GM21528 (cell line): Measurements from ENCODE around the gene ITPR2.
"Not testable (repeated sequence)": the region's sequence is repeated elsewhere in the genome, so short reads cannot be mapped to it uniquely, and the experiment has no call there.

ENCODE experiments used
- ATAC-seq: cut with Tn5 transposase; IDR thresholded peaks from one replicate; pipeline ENCODE4 v1.9.1; 2021; ENCODE audit warnings: mild to moderate bottlenecking, moderate library complexity; ENCODE audit not compliant: unreplicated experiment, low FRiP score

ITPR2 gene

DNA sequence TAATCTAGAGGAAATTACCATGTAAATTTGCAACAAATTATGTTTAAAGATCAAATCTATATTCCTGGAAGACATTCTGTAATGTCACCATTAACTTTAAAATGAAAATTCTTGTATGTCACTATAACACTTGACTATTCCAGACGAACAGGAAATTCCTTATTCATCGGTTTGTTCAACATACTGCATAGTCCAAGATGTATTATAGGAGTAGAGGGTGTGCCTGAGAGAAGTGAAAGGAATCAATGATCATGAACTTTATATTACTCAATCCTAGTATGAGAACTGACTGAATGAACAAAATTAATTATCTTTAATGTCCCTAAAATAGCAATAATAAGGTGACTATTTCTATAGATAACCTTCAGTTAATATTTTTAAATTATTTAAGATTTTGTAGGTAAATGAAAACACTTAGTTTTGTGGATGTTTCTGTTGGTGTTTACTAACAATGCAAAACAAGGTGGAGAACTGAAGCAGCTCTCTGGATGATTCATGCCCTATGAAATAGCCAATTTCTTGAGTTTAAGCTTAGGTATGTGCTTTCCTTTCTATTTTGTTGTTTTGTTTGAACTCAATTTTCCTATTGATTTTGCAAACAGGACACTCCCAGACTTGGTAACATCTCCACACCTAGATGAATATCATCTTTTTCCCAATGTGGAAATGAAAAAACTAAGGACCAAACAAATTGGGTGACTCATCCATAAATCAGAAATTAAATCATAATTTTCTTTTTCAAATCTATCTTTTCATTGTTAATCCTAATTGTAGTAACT is 18.2 kb upstream of the ITPR2 start:
- no peak for ATAC-seq

- ATAC-seq: no peak
Observed at GRCh38 chr12:26848156-26848825, 15.3 kb upstream of the ITPR2 start.

- ATAC-seq: no peak
Observed at GRCh38 chr12:26847431-26847830, 14.4 kb upstream of the ITPR2 start.

DNA sequence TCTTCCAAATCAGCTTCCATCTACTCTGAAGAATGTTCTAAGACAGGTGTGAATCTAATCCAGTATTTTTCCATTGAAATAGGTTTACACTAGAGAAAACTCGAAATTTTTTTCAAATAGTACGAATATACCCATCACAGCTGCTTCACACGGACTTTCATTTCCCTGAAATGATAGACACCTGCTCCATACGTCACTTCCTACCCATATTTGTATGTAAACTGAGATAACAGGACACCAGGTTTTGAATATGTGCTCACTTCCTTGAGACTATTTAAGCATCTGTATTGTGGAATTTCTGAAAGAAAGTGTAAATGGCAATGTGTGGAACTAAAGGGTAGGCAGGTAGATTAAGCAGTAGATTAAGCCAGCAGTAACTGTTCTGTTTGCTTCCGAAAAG is 13.4 kb upstream of the ITPR2 start:
- ATAC-seq: no peak

- ATAC-seq: no peak
Observed at GRCh38 chr12:26845984-26846383, 13.0 kb upstream of the ITPR2 start.

DNA sequence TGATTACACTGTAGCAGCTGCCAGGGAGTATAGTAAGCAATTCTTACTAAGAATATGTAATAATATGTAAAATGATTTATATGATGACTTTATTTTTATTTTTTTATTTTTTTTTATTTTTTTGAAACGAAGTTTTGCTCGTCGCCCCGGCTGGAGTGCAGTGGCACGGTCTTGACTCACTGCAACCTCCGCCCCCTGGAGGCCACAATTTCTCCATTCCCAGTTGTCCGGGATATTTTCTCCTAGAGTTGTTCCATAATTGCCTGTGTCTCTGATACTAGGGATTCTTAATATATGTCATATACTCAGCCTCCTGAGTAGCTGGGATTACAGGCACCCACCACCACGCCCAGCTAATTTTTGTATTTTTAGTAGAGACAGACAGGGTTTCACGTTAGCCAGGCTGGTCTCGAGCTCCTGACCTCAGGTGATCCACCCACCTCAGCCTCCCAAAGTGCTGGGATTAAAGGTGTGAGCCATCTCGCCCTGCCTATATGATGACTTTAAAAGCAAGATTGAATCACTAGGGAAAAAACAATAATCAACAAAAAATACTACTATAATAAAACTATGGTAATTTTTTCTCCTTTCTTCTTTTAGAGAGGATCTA is 12.2 kb upstream of the ITPR2 start:
- no peak for ATAC-seq

DNA sequence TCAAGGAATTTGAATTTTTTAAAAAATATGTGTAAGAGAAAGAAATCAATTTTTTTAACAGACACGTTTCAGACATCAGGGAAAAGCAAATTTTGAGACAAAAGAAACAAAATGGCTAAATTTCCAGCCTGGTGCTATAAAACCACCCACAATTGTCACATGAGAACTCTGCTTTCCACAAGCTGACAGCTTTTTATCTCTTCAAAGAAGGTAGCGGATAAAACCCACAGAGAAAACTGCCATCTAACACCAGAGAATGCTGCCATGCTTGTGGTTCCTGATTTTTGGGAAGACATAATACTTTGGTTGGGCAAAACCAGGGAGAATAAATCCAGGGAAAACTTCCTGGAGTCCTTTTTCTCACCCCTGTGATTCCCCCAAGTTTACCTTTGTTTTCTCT is 10.3 kb upstream of the ITPR2 start:
- no peak for ATAC-seq

DNA sequence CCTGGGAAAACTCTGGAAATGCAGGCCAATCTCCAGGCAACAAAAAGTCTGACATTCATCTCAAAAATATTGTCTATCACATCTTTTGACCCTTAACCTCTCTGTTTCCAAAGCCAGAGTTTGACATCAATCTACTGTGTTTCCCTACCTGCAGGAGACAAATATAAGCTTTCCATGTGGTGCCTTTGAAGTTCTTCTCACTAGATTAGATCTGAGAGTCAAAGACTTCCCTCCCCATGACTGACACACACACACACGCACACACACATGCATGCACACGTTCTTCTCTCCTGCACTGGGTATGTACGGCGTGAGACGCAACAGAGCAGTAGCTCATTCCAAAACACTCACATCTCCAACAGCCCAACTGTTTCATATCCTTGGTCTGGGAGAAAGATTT is 8.1 kb upstream of the ITPR2 start:
- ATAC-seq: no peak

DNA sequence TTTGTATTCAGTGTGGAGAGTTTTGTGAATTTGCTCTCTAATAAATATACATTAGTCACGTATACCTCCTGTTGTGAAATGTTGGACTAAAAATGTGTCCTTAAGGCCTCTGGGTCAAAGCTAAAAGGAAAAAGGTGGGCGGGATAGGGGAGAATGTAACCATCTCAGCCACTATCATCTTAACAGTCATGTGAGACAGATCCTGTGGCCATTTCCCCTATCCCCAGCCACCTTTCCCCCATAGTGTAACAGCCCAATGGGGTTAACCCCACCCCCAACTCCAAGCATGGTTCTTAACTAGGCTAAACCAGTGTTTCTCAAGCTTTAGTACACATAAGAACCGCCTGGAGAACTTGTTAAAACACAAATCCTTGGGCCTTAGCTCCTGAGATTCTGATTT is 6.5 kb upstream of the ITPR2 start:
- no peak for ATAC-seq

DNA sequence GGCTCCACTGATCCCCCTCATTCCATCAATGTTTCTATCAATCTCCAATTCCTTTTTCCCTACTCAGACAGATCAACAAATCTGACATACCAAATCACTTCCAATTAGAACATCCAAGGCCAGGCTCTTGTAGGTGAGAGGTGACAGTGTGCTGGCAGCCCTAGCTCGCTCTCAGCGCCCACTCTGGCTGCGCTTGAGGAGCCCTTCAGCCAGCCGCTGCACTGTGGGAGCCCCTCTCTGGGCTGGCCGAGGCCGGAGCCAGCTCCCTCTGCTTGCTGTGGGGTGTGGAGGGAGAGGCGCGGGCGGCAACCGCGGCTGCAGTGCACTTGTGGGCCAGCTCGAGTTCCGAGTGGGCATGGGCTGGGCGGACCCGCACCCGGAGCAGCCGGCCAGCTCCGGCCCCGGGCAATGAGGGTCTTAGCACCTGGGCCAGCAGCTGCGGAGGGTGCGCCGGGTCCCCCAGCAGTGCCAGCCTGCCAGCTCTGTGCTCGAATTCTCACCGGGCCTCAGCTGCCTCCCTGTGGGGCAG is 6.0 kb upstream of the ITPR2 start:
- no peak for ATAC-seq

- ATAC-seq: no peak
Observed at GRCh38 chr12:26836201-26836600, 3.2 kb upstream of the ITPR2 start.

GRCh38 chr12:26834503-26835060 is 1.6 kb upstream of the ITPR2 start:
- ATAC-seq: not testable (repeated sequence)

DNA sequence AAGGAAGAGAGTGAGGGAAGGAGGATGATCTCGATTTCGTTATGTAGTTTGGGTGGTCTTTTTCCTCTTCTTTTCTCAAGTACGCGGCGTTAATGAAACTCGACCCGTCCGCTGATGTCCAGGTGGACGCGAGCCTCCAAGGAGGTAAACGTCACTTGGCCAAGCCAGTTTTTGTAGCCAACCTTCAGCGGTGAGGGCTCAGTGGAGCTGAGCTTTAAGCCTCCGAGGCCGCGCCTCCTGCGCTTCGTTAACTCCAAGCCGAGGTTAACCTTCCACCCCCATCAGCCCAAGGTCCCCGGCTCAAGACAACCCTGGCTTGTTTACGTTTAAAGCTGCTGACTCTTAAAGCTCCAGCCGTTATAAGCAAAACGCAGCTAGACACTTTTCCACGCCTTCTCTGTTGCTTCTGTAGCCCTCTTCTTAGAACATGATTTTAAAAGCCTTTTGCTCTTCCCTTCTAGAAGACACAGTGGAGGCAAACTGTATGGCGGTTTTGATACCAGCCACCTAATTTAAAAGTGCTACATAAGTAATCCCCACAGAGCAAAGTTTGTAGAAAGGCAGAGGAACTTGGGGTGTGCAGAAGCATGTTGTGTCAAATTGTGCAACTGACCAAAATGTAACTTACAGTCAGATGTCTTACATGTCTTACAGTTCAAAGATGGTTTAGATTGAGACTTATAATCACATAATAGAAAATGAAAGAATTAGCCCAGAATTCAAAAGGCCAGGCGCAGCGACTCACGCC is 923 bp upstream of the ITPR2 start:
- peak; percentile 28 for ATAC-seq

DNA sequence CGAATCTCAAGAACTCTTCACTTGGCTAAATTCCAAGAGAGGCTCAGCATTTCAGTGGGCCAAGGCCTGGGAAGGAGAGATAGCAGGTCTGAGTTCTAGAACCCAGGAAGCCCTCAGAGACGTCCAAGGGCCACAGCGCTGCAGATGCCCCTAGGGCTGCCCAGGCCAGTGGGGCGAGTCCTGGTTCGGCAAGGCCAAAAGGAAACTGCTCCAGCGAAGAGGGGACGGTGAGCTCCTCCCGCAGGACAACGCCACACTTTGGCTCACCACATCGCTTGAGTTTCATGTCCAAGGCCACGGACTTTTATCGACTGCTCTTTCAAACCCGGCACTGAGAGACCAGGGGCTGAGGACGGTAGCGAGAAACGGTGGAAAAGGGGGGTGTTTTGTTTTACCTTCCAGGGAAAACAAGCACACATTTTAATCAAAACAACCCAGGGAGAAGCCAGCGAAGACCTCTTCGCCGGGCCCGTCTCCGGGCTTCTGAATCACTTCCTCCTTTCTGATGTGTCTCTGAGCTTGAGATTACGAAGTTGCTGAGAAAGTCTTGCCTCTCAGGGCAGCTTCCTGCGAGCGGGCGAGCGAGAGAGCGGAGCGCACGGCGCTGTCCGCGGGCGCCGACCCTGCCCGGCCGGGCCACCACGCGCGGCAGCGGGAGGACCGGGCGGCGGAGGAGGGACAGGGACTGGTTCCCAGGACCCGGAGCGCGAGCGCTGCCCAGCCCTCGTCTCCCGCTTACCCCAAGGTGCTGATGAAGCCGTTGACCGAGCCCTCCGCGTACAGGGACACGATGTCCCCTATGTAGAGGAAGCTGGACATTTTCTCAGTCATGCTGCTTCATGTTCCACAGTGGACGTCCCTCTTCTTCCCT is 808 bp downstream of the ITPR2 start:
- ATAC-seq: peak; percentile 56

DNA sequence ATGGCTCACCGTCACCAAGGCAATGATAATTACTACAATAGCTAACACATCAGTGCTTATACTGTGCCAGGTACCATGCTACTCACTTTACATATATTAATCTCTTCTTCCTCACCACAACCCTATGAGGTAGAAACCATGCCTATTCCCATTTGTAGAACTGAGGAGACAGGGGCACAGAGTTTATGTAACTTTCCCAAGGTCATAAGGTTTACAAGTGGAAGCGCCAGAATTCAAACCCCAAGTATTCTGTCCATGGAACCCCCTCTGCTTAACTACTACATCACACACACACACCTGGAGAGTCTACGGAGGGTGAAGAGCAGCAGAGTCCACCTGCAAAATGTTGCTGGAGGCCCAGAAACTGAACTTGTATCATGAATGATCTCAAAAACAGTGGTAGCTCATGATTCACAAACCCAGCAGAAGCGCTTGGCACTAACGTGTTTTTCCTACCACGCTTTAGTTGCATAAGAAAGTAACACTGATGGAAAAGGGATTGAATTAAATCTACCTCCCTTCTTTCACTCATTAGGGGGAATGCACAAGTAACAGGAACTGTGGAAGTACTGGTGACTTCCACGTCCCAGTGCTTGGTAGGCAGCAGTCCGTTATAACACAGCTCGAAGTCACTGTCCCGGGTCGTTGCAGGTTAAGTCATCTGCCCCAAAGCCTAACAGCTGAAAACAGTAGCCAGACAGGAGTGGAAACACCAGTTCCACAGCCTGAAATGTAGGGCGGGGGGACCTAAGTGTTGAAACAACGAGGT is 2.0 kb downstream of the ITPR2 start:
- ATAC-seq: no peak

- no peak for ATAC-seq
Observed at GRCh38 chr12:26830363-26830762, 2.6 kb downstream of the ITPR2 start.

GRCh38 chr12:26828280-26829073 is 4.5 kb downstream of the ITPR2 start:
- no peak for ATAC-seq

DNA sequence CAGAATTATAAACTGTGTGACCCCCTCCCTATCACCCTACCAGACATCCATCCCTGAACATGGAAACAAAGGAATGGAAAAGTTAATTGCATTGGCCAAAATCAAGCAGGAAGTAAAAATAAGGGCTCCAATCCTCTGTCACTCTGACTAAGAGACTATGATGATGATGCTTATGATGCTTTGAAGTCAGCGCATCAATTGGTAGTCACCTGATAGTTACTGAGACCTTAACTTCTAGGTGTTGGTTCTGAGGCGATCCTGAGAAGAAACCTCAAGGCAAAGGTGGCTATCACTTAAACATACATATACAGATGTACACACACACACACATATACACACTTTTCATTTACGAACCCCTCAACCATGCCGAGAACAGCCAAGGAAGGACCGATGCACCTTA is 6.6 kb downstream of the ITPR2 start:
- ATAC-seq: no peak
